ENCODE results near the gene ABCC4. TPM values are rescaled to one million over a fixed set of nuclear protein-coding genes. Genes with fewer than 3 reads are reported as not detected.

The ABCC4 gene
- total and polyA plus RNA-seq, 9 of the 15 experiments (the other 6 are each of a cell fraction or from before 2014, with no cell fraction given), result 9.4 to 46.1 (median 25.4) TPM

GRCh38 chr13:95118541-95119324, 182.5 kb downstream of the ABCC4 start:
- no peak overlapping the region for H2AFZ ChIP-seq (ENCODE audit: low read depth, low read length)
- H3K4me3 ChIP-seq, result no peak overlapping the region
- DNase-seq (ENCODE audit: extremely low read depth in 1 of 4, low spot score in 3 of 4) (no peak), ATAC-seq (no peak), FAIRE-seq (no peak)
- ChIA-PET POLR2A (no interaction called here), CTCF (ENCODE audit: low intra/inter-chr PET ratio) (no interaction called here)
- TF ChIP-seq HMGN3 (IDR thresholded peaks at IDR 0.05; ENCODE audit: borderline replicate concordance, extremely low read depth, insufficient read length, low read depth, low read length) (no peak), ZBTB17 (CRISPR knock-in tag; IDR thresholded peaks at IDR 0.05) (no peak)
- H3K4me1 ChIP-seq (replicated peaks in 1 of 2; ENCODE audit: control insufficient read depth in 2 of 2, insufficient read depth in 2 of 2, low read length in 2 of 2), result no peaks in the 10 kb centered on the region; a peak in 1 of 5 replicates
- H4K20me1 ChIP-seq (replicated peaks; ENCODE audit: control insufficient read depth, insufficient read depth, low read length), result no peaks in the 10 kb centered on the region
- H3K36me3 ChIP-seq (ENCODE audit: control insufficient read depth, insufficient read depth, low read length), result peaks cover 35% of the 10 kb centered on the region; the same call in 2 of the 3 replicates
- no peaks in the 10 kb centered on the region for H3K9me3 ChIP-seq (replicated peaks; ENCODE audit: control insufficient read depth, insufficient read depth, low read depth, low read length)
- intact Hi-C loops (cut with micrococcal nuclease), result no loop called here
- H3K4me2 ChIP-seq (ENCODE audit: insufficient read depth, low read length), result no peak overlapping the region
- H3K9ac ChIP-seq (ENCODE audit: insufficient read depth in 1 of 2, low read depth in 2 of 2, low read length in 2 of 2), result no peak overlapping the region
- in situ Hi-C loops (cut with MboI), result no loop called here
- WGBS (ENCODE audit: insufficient coverage, low coverage, missing lambda C conversion rate), result 89% methylated on average over 8 of the region's 8 CpGs
- H3K27ac ChIP-seq (ENCODE audit: extremely low read depth, low read depth, low read length), result no peak overlapping the region
- no TSS peak for BruUV-seq (replicated peaks)
- no peaks in the 10 kb centered on the region for H3K27me3 ChIP-seq (ENCODE audit: control insufficient read depth in 2 of 2, insufficient read depth in 2 of 2, low read length in 2 of 2)
- no peaks in the 10 kb centered on the region for H3K79me2 ChIP-seq (ENCODE audit: control insufficient read depth, insufficient read depth, low read length)
- H3K9me1 ChIP-seq (ENCODE audit: control insufficient read depth, insufficient read depth, low read length), result no peaks in the 10 kb centered on the region

DNA sequence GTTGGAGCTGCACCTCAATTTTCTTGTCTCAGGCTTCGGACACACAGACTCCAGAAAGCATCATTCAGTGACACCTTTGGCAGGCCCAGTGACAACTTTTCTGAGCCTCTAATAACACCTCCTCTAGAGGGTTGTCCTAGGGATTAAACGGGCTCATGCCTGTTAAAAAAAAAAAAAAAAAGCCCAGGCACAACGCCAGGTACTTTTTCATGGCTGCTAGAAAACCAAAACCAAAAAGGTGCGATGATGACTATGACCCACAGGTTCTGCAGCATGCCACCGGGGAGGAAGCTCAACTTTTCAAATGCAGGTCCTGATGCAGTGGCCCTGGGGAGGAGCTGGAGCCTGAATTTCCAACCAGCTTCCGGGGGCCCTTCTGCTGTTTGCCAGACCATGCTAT, 184.2 kb downstream of the ABCC4 start:
- H3K4me1 ChIP-seq (replicated peaks in 1 of 2; ENCODE audit: control insufficient read depth in 2 of 2, insufficient read depth in 2 of 2, low read length in 2 of 2), result no peaks in the 10 kb centered on the region; a peak in 1 of 5 replicates
- peaks cover 32% of the 10 kb centered on the region; the same call in 2 of the 3 replicates for H3K36me3 ChIP-seq (ENCODE audit: control insufficient read depth, insufficient read depth, low read length)
- ATAC-seq (no peak), DNase-seq (ENCODE audit: extremely low read depth in 1 of 4, low spot score in 3 of 4) (no peak), FAIRE-seq (no peak)
- CTCF ChIA-PET (ENCODE audit: low intra/inter-chr PET ratio), result no interaction called here
- 0 out of 4 replicates have a peak overlapping the region, but pooled peaks of 1 of the 2 experiments have one; percentile 48 for H3K9ac ChIP-seq (ENCODE audit: insufficient read depth in 1 of 2, low read depth in 2 of 2, low read length in 2 of 2)
- H2AFZ ChIP-seq (ENCODE audit: low read depth, low read length), result no peak overlapping the region
- no peak for TF ChIP-seq MTA3 (IDR thresholded peaks at IDR 0.05; ENCODE audit: borderline replicate concordance)
- TF ChIP-seq ERF (CRISPR knock-in tag; IDR thresholded peaks at IDR 0.05), result no peak
- TF ChIP-seq, protein P1, sequence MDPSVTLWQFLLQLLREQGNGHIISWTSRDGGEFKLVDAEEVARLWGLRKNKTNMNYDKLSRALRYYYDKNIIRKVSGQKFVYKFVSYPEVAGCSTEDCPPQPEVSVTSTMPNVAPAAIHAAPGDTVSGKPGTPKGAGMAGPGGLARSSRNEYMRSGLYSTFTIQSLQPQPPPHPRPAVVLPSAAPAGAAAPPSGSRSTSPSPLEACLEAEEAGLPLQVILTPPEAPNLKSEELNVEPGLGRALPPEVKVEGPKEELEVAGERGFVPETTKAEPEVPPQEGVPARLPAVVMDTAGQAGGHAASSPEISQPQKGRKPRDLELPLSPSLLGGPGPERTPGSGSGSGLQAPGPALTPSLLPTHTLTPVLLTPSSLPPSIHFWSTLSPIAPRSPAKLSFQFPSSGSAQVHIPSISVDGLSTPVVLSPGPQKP (CRISPR knock-in tag; IDR thresholded peaks at IDR 0.05), result no peak
- no peak for TF ChIP-seq EZH2 (IDR thresholded peaks at IDR 0.05; ENCODE audit: borderline replicate concordance, low read depth, low read length)
- no peak for TF ChIP-seq HIVEP1 (CRISPR knock-in tag; IDR thresholded peaks at IDR 0.05)
- H3K4me2 ChIP-seq (ENCODE audit: insufficient read depth, low read length), result no peak overlapping the region
- H4K20me1 ChIP-seq (replicated peaks; ENCODE audit: control insufficient read depth, insufficient read depth, low read length), result no peaks in the 10 kb centered on the region
- intact Hi-C loops (cut with micrococcal nuclease), result no loop called here
- H3K27ac ChIP-seq (ENCODE audit: extremely low read depth, low read depth, low read length), result no peak overlapping the region
- H3K4me3 ChIP-seq, result no peak overlapping the region
- BruUV-seq (replicated peaks), result no TSS peak
- 97% methylated on average over 3 of the region's 6 CpGs for WGBS (ENCODE audit: insufficient coverage, low coverage, missing lambda C conversion rate)
- POLR2A ChIA-PET, result interaction anchor here (0.8 kb wide), 1 partner anchor 21 kb away, joined by 3 read pairs; no protein-coding TSS in a partner anchor
- H3K79me2 ChIP-seq (ENCODE audit: control insufficient read depth, insufficient read depth, low read length), result no peaks in the 10 kb centered on the region
- in situ Hi-C loops (cut with MboI), result no loop called here
- no peaks in the 10 kb centered on the region for H3K9me3 ChIP-seq (replicated peaks; ENCODE audit: control insufficient read depth, insufficient read depth, low read depth, low read length)
- H3K9me1 ChIP-seq (ENCODE audit: control insufficient read depth, insufficient read depth, low read length), result no peaks in the 10 kb centered on the region
- H3K27me3 ChIP-seq (ENCODE audit: control insufficient read depth in 2 of 2, insufficient read depth in 2 of 2, low read length in 2 of 2), result no peaks in the 10 kb centered on the region

Data from K562 (cell line).